Osteocyte (in vitro differentiated cells): Measurements from ENCODE around the gene PRIM2. TPM values are rescaled to one million over a fixed set of nuclear protein-coding genes. Genes with fewer than 3 reads are reported as not detected.
"Not testable (repeated sequence)": the region's sequence is repeated elsewhere in the genome, so short reads cannot be mapped to it uniquely, and the experiment has no call there.

Experiments
- DNase-seq: peaks from one replicate; pipeline ENCODE4 v3.0.0; 2021; ENCODE audit warnings: mixed read lengths; ENCODE audit not compliant: unreplicated experiment; ENCODE audit errors: extremely low spot score
- H3K27ac Mint-ChIP-seq: one replicate; pipeline ENCODE4 v1.8.0; 2021; ENCODE audit warnings: mild to moderate bottlenecking, mixed read lengths; ENCODE audit not compliant: unreplicated experiment
- H3K27me3 Mint-ChIP-seq: one replicate; pipeline ENCODE4 v1.8.0; 2021; ENCODE audit warnings: mixed read lengths; ENCODE audit not compliant: unreplicated experiment
- H3K36me3 Mint-ChIP-seq: one replicate; pipeline ENCODE4 v1.8.0; 2021; ENCODE audit warnings: mixed read lengths; ENCODE audit not compliant: unreplicated experiment
- H3K4me1 Mint-ChIP-seq: one replicate; pipeline ENCODE4 v1.8.0; 2021; ENCODE audit warnings: mixed read lengths; ENCODE audit not compliant: unreplicated experiment
- H3K4me3 Mint-ChIP-seq: one replicate; pipeline ENCODE4 v1.8.0; 2021; ENCODE audit warnings: mild to moderate bottlenecking, moderate library complexity, mixed read lengths; ENCODE audit not compliant: unreplicated experiment
- H3K9me3 Mint-ChIP-seq: one replicate; pipeline ENCODE4 v1.8.0; 2021; ENCODE audit warnings: mixed read lengths; ENCODE audit not compliant: unreplicated experiment
- total RNA-seq: library from RNA; stranded (reverse); gene quantifications from 2 replicates; pipeline ENCODE4 v1.2.1, GENCODE V29; 2021

Gene PRIM2
- total RNA-seq, 1 donor from 2014 or later: 10.4 TPM

DNA sequence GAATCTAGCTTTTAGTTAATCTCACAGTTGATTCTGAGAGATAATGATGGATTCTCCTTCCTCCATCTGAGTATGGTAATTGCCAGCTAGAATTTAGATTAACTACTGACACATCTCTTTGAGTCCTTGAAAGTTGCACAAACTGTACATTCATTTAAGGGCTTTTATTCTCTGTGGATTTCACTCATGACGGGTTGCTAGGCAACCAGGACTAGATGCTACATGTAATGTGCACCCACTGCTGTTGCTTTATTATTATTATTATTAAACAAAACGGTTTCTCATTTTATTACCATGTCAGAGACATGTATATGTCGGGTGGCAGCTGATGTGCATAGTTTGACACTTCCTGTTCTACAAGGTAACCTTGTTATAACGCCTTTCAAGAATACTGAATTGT is 193.0 kb downstream of the PRIM2 start:
- H3K36me3 Mint-ChIP-seq, H3K27ac Mint-ChIP-seq: not testable (repeated sequence)

DNA sequence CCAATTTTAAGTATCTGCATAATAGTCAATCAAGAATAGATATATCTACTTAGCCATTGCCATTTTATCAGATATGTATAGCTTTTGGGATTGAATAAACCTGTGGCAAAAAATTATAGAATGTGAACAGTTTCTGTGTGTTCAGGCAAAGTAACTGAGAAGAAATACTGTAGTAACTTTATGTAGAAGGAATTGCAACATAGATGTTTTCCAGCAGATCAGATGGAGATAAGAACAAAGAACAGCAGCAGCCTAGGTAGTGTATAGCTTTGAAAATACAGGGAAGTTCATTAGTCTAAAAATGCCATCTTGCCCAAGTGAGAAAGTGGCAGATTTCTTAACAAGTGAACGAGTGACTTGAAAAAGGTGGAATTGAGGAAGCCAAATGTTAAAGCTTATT is 197.7 kb downstream of the PRIM2 start:
- not testable (repeated sequence) for H3K36me3 Mint-ChIP-seq, H3K4me1 Mint-ChIP-seq, DNase-seq, H3K9me3 Mint-ChIP-seq, H3K27me3 Mint-ChIP-seq, H3K27ac Mint-ChIP-seq, H3K4me3 Mint-ChIP-seq

More for the DNA sequence above, 193.0 kb downstream of the PRIM2 start:
- DNase-seq, H3K4me1 Mint-ChIP-seq, H3K9me3 Mint-ChIP-seq, H3K27me3 Mint-ChIP-seq, H3K4me3 Mint-ChIP-seq: not testable (repeated sequence)

- not testable (repeated sequence) for H3K9me3 Mint-ChIP-seq, H3K4me1 Mint-ChIP-seq, H3K4me3 Mint-ChIP-seq, H3K27ac Mint-ChIP-seq, H3K27me3 Mint-ChIP-seq, H3K36me3 Mint-ChIP-seq, DNase-seq
These were observed 198.4 kb downstream of the PRIM2 start for GRCh38 chr6:57515845-57516244.

DNA sequence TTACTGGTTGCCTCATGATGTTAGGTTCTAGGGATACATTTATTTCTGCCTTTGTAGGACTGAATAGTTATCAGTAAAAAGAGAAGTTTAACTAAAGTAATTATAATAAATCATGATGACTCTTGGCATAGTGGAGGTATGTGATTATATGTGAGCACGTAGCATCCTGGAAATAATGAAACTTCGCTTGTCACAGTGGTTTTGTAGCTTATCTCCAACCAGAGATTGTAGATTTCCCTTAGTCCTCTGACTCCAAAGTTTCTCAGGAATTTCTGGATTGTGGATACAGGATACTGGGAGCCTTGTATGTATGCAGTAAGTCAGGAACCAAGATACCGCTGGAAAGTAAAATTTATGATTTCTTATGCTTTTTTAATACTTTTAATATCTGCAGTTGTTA is 199.3 kb downstream of the PRIM2 start:
- not testable (repeated sequence) for DNase-seq, H3K27me3 Mint-ChIP-seq, H3K9me3 Mint-ChIP-seq, H3K27ac Mint-ChIP-seq, H3K36me3 Mint-ChIP-seq, H3K4me1 Mint-ChIP-seq, H3K4me3 Mint-ChIP-seq

DNA sequence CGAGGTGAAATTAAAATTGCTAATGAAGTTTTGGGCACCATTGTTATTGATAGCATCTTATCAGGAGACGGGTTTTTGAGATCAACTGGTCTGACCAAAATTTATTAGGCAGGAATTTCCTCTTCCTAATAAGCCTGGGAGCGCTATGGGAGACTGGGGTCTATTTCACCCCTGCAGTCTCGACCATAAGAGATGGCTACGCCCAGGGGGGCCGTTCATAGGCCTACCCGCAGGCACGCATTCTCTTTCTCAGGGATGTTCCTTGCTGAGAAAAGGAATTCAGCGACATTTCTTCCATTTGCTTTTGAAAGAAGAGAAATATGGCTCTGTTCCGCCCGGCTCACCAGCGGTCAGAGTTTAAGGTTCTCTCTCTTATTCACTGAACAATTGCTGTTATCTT is 201.8 kb downstream of the PRIM2 start:
- not testable (repeated sequence) for H3K4me1 Mint-ChIP-seq, H3K9me3 Mint-ChIP-seq, DNase-seq, H3K27ac Mint-ChIP-seq, H3K4me3 Mint-ChIP-seq, H3K27me3 Mint-ChIP-seq, H3K36me3 Mint-ChIP-seq

DNA sequence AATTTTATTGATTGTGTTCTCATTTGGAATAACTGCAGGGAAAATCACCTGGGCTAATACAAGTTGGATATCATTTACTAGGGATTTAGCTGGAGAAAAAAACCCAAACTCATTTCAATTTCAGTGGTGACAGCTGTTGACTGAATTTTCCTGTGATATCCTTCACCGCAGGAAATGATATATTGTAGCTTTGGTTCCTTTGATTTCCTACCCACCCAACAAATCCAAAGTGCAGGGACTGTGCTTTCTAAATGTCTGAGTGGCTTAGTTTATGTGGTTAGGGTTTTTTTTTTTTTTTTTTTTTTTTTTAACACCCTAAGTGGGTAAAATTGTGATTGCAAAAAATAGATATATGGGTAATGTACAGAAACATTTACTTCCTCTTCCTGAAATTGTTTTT is 203.7 kb downstream of the PRIM2 start:
- H3K27ac Mint-ChIP-seq, H3K9me3 Mint-ChIP-seq, H3K36me3 Mint-ChIP-seq, DNase-seq, H3K4me1 Mint-ChIP-seq, H3K4me3 Mint-ChIP-seq, H3K27me3 Mint-ChIP-seq: not testable (repeated sequence)

DNA sequence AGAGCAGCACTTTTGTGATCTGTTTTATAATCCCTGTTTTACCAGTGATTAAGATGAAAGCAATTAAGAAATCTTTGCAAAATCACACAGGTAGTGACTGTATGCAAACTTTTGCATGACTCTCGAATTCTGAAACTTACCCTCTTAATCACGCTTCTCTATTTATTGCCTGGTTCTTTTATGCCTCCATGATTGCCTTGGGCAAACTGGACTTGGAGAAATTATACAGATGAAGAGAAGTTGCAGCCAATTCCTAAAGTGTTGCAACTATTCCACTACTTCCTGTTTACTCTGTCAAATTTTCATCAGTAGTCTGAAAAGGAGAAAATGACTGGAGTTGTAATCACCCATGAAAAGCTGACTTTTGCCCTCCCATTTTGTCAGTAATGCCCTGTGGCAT is 205.8 kb downstream of the PRIM2 start:
- H3K36me3 Mint-ChIP-seq, H3K4me3 Mint-ChIP-seq: not testable (repeated sequence)

GRCh38 chr6:57529755-57530154 is 212.3 kb downstream of the PRIM2 start:
- H3K4me1 Mint-ChIP-seq, H3K9me3 Mint-ChIP-seq, DNase-seq, H3K27ac Mint-ChIP-seq, H3K36me3 Mint-ChIP-seq, H3K27me3 Mint-ChIP-seq, H3K4me3 Mint-ChIP-seq: not testable (repeated sequence)

More for the DNA sequence above, 205.8 kb downstream of the PRIM2 start:
- not testable (repeated sequence) for DNase-seq, H3K27me3 Mint-ChIP-seq, H3K9me3 Mint-ChIP-seq, H3K4me1 Mint-ChIP-seq, H3K27ac Mint-ChIP-seq

- DNase-seq, H3K27me3 Mint-ChIP-seq, H3K27ac Mint-ChIP-seq, H3K36me3 Mint-ChIP-seq, H3K4me1 Mint-ChIP-seq, H3K4me3 Mint-ChIP-seq, H3K9me3 Mint-ChIP-seq: not testable (repeated sequence)
These were observed 215.2 kb downstream of the PRIM2 start for GRCh38 chr6:57532660-57533059.

- not testable (repeated sequence) for H3K9me3 Mint-ChIP-seq, H3K27ac Mint-ChIP-seq, H3K36me3 Mint-ChIP-seq
These were observed 217.7 kb downstream of the PRIM2 start for GRCh38 chr6:57535121-57535520.

More at GRCh38 chr6:57535121-57535520, 217.7 kb downstream of the PRIM2 start:
- H3K4me1 Mint-ChIP-seq, H3K27me3 Mint-ChIP-seq, DNase-seq, H3K4me3 Mint-ChIP-seq: not testable (repeated sequence)
